NB4 (cell line): ENCODE results near the gene NRBF2.

ENCODE experiments used
- CTCF ChIP-seq: IDR thresholded peaks from one replicate; pipeline ENCODE4 v1.5.1; 2012; ENCODE audit warnings: low read depth, low read length
- TF ChIP-seq, protein P1 (sequence below): IDR thresholded peaks from 2 replicates; pipeline ENCODE4 v1.6.1; 2011; ENCODE audit warnings: low read depth, low read length

- no peak for TF ChIP-seq CTCF
- TF ChIP-seq, protein P1, sequence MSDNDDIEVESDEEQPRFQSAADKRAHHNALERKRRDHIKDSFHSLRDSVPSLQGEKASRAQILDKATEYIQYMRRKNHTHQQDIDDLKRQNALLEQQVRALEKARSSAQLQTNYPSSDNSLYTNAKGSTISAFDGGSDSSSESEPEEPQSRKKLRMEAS, result no peak
Observed at GRCh38 chr10:63105225-63106110, 27.7 kb upstream of the NRBF2 start.
